Large intestine (tissue), 3 donors: ENCODE results near the gene TNXB. TPM values are rescaled to one million over a fixed set of nuclear protein-coding genes. Genes with fewer than 3 reads are reported as not detected.
"Not testable (repeated sequence)": the region's sequence is repeated elsewhere in the genome, so short reads cannot be mapped to it uniquely, and the experiment has no call there.

Experiments
- DNase-seq, 2 donors: peaks; one replicate each; pipeline versions ENCODE4 v3.0.0 to v3.0.0-alpha.2; 2013
- H3K27ac ChIP-seq: one replicate; pipeline ENCODE4 v1.5.1; 2013; ENCODE audit warnings: low read length
- H3K27me3 ChIP-seq: 2 replicates; pipeline ENCODE4 v1.6.1; 2013; ENCODE audit warnings: low read length; ENCODE audit not compliant: control insufficient read depth, insufficient read depth
- H3K36me3 ChIP-seq: 2 replicates; pipeline ENCODE4 v1.6.1; 2013; ENCODE audit warnings: low read length; ENCODE audit not compliant: control insufficient read depth, insufficient read depth
- H3K4me1 ChIP-seq: one replicate; pipeline ENCODE4 v1.6.1; 2013; ENCODE audit warnings: low read length; ENCODE audit not compliant: control insufficient read depth, insufficient read depth
- H3K4me3 ChIP-seq: one replicate; pipeline ENCODE4 v1.5.1; 2013; ENCODE audit warnings: low read length
- H3K9me3 ChIP-seq: one replicate; pipeline ENCODE4 v1.6.1; 2013; ENCODE audit warnings: mild to moderate bottlenecking, low read depth, low read length, moderate library complexity; ENCODE audit not compliant: control insufficient read depth
- WGBS: methylation state at CpG from one replicate; pipeline ENCODE4 v1.1.5; 2013; ENCODE audit warnings: low lambda C conversion rate; ENCODE audit not compliant: insufficient coverage; 5-methylcytosine and 5-hydroxymethylcytosine counted together
- polyA plus RNA-seq: library from polyadenylated mRNA; unstranded; fragments of 120-200 nt; gene quantifications from one replicate; pipeline ENCODE4 v1.2.1, GENCODE V29; 2013

Gene TNXB
- polyA plus RNA-seq, 1 donor, result 17.5 TPM

- WGBS, result no CpG with 5 or more reads among the region's 12 CpGs
- H3K27ac ChIP-seq, H3K27me3 ChIP-seq, H3K4me1 ChIP-seq, H3K36me3 ChIP-seq, H3K9me3 ChIP-seq, H3K4me3 ChIP-seq, DNase-seq: not testable (repeated sequence)
Observed at GRCh38 chr6:32009537-32009936, 99.6 kb downstream of the TNXB start.

- H3K4me3 ChIP-seq, H3K9me3 ChIP-seq, H3K27me3 ChIP-seq, H3K4me1 ChIP-seq, H3K36me3 ChIP-seq, H3K27ac ChIP-seq, DNase-seq: not testable (repeated sequence)
- WGBS, result no CpG with 5 or more reads among the region's 12 CpGs
Observed at GRCh38 chr6:32008616-32009015, 100.5 kb downstream of the TNXB start.

DNA sequence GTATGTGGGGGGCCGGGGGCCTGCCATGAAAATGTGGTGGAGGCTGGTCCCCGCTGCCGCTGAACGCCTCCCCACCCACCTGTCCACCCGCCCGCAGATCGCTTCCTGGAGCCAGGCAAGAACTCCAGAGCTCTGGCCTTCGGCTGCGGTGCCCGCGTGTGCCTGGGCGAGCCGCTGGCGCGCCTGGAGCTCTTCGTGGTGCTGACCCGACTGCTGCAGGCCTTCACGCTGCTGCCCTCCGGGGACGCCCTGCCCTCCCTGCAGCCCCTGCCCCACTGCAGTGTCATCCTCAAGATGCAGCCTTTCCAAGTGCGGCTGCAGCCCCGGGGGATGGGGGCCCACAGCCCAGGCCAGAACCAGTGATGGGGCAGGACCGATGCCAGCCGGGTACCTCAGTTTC is 101.1 kb downstream of the TNXB start:
- not testable (repeated sequence) for DNase-seq, H3K4me3 ChIP-seq, H3K9me3 ChIP-seq, H3K36me3 ChIP-seq, H3K4me1 ChIP-seq, H3K27me3 ChIP-seq, H3K27ac ChIP-seq
- no CpG with 5 or more reads among the region's 24 CpGs for WGBS

DNA sequence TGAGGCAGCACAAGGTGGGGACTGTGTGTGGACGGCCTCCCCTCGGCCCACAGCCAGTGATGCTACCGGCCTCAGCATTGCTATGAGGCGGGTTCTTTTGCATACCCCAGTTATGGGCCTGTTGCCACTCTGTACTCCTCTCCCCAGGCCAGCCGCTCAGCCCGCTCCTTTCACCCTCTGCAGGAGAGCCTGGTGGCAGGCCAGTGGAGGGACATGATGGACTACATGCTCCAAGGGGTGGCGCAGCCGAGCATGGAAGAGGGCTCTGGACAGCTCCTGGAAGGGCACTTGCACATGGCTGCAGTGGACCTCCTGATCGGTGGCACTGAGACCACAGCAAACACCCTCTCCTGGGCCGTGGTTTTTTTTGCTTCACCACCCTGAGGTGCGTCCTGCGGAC is 102.1 kb downstream of the TNXB start:
- not testable (repeated sequence) for DNase-seq, H3K36me3 ChIP-seq, H3K4me3 ChIP-seq, H3K27me3 ChIP-seq, H3K27ac ChIP-seq, H3K9me3 ChIP-seq, H3K4me1 ChIP-seq
- no CpG with 5 or more reads among the region's 12 CpGs for WGBS

- H3K27ac ChIP-seq, DNase-seq: not testable (repeated sequence)
- no CpG with 5 or more reads among the region's 8 CpGs for WGBS
Observed at GRCh38 chr6:32005991-32006529, 103.1 kb downstream of the TNXB start.

GRCh38 chr6:32005538-32005880 is 103.6 kb downstream of the TNXB start:
- not testable (repeated sequence) for H3K36me3 ChIP-seq, H3K27me3 ChIP-seq, DNase-seq, H3K9me3 ChIP-seq, H3K4me3 ChIP-seq, H3K4me1 ChIP-seq, H3K27ac ChIP-seq
- no CpG with 5 or more reads among the region's 9 CpGs for WGBS

More at GRCh38 chr6:32005991-32006529, 103.1 kb downstream of the TNXB start:
- H3K4me3 ChIP-seq, H3K4me1 ChIP-seq, H3K36me3 ChIP-seq, H3K27me3 ChIP-seq, H3K9me3 ChIP-seq: not testable (repeated sequence)

GRCh38 chr6:32004864-32005537 is 104.1 kb downstream of the TNXB start:
- no CpG with 5 or more reads among the region's 13 CpGs for WGBS
- H3K27me3 ChIP-seq, H3K4me3 ChIP-seq, H3K9me3 ChIP-seq, DNase-seq, H3K36me3 ChIP-seq, H3K27ac ChIP-seq, H3K4me1 ChIP-seq: not testable (repeated sequence)

DNA sequence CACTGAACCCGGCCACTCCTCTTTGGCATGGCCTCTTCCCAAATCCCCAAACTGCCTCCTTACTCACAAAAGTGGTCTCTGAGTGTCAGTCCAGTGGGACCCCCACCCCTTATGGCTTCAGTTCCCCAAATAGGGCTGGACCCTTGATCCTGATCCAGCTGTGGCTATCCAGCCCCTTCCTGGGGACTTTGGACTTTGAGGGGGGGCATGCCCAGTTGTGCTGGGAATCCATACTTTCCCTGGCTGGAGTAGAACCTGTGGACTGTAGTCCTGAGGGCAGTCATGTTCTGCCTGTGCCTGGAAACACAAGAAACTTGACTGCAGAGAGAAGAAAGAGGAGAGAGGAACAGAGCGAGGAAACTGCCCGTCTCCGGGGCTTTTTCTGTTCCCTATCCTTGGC is 104.7 kb downstream of the TNXB start:
- not testable (repeated sequence) for H3K36me3 ChIP-seq, H3K27ac ChIP-seq, H3K9me3 ChIP-seq, DNase-seq, H3K4me1 ChIP-seq, H3K4me3 ChIP-seq, H3K27me3 ChIP-seq
- WGBS, result no CpG with 5 or more reads among the region's 4 CpGs

GRCh38 chr6:32003301-32003700 is 105.8 kb downstream of the TNXB start:
- H3K27ac ChIP-seq, H3K4me1 ChIP-seq, H3K27me3 ChIP-seq, H3K4me3 ChIP-seq, H3K9me3 ChIP-seq, H3K36me3 ChIP-seq, DNase-seq: not testable (repeated sequence)
- no CpG with 5 or more reads among the region's 7 CpGs for WGBS

DNA sequence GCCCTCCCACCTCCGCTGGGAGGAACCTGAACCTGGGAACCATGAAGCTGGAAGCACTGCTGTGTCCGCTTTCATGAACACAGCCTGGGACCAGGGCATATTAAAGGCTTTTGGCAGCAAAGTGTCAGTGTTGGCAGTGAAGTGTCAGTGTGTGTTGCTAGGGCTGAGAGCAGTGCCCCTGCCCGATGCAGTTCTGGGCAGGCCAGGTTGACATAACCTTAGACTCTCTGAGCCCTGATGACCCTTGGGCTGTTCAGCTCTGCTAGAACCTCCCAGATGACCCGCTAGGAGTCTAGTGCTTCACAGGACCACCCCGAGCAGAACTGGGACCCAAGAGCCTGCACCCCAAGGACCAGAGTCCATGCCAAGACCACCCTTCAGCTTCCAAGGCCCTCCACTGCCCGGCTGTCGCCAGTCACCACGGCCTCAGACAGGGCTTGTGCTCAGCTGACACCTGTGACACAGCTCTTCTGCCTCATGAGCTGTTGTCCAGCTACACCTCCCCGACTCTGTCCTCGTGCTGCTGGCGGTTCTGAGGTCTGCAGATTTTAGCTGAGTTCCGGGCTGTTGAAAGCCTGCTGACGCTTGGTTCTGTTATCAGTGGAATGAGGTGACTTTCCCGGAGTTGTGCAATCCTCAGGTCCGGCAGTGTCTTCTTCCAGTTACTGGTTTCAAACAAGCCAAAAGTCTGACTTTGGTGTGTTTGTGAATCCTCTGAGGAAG is 106.4 kb downstream of the TNXB start:
- not testable (repeated sequence) for H3K9me3 ChIP-seq, H3K27ac ChIP-seq, H3K4me1 ChIP-seq, DNase-seq, H3K36me3 ChIP-seq, H3K4me3 ChIP-seq, H3K27me3 ChIP-seq
- WGBS, result no CpG with 5 or more reads among the region's 15 CpGs

DNA sequence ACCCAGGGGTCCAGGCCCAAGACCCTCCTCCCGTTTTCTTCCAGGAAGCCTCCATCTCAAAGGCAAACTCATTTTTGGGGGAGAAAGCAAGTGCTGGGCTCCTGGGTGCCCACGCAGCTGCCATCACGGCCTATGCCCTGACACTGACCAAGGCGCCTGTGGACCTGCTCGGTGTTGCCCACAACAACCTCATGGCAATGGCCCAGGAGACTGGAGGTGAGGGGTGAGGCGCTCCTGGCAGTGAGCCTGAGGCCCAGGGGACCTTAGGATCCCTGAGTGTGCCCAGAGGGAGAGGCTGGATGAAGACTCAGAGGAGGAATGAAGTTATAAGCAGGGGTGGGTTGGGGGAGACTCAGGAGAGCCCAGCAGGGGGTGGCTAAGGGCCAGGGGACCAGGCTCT is 112.8 kb downstream of the TNXB start:
- H3K9me3 ChIP-seq, H3K4me1 ChIP-seq, H3K36me3 ChIP-seq, H3K4me3 ChIP-seq, H3K27ac ChIP-seq, DNase-seq, H3K27me3 ChIP-seq: not testable (repeated sequence)
- no CpG with 5 or more reads among the region's 6 CpGs for WGBS
